WTC11 (cell line): ENCODE results near the gene ASIC5. TPM values are rescaled to one million over a fixed set of nuclear protein-coding genes. Genes with fewer than 3 reads are reported as not detected.
"Not testable (repeated sequence)": the region's sequence is repeated elsewhere in the genome, so short reads cannot be mapped to it uniquely, and the experiment has no call there.

ENCODE experiments used
- ATAC-seq: fragments of 200-7000 bp; cut with Tn5 transposase; 2 replicates; pipeline ENCODE4 v1.10.0; 2021; ENCODE audit warnings: mild to moderate bottlenecking, moderate library complexity
- CTCF ChIA-PET: fragments of 300-600 bp; sonication (Branson Sonifier 250); formaldehyde crosslinking; loops from one replicate; lab custom pipeline; 2021; ENCODE audit warnings: antibody characterized with exemption; lab: Charles Lee
- POLR2A ChIA-PET: fragments of 350-600 bp; sonication (Branson Sonifier 250); formaldehyde crosslinking; loops from one replicate; lab custom pipeline; 2021; ENCODE audit warnings: antibody characterized with exemption; lab: Charles Lee
- DNase-seq: peaks from one replicate; pipeline ENCODE4 v3.0.0; 2021; ENCODE audit warnings: low spot score
- H3K27ac Mint-ChIP-seq: 2 replicates; pipeline ENCODE4 v1.8.0; 2021; ENCODE audit warnings: mixed read lengths
- H3K27me3 Mint-ChIP-seq: 2 replicates; pipeline ENCODE4 v1.8.0; 2021; ENCODE audit warnings: low read depth, mild to moderate bottlenecking, moderate library complexity, mixed read lengths
- H3K36me3 Mint-ChIP-seq: 2 replicates; pipeline ENCODE4 v1.8.0; 2021; ENCODE audit warnings: mixed read lengths
- H3K4me1 Mint-ChIP-seq: 2 replicates; pipeline ENCODE4 v1.8.0; 2022; ENCODE audit warnings: mixed read lengths
- H3K4me3 Mint-ChIP-seq: 2 replicates; pipeline ENCODE4 v1.8.0; 2021; ENCODE audit warnings: mild to moderate bottlenecking, moderate library complexity, mixed read lengths
- H3K9me3 Mint-ChIP-seq: 2 replicates; pipeline ENCODE4 v1.8.0; 2021; ENCODE audit warnings: mixed read lengths
- AFF4 ChIP-seq: sonication (generic); formaldehyde crosslinking; IDR thresholded peaks from 2 replicates; pipeline ENCODE4 v1.8.1; 2023; ENCODE audit warnings: mild to moderate bottlenecking, missing genetic modification reagents, borderline replicate concordance
- ATF3 ChIP-seq: sonication (generic); formaldehyde crosslinking; conservative IDR thresholded peaks from 2 replicates; pipeline ENCODE4 v1.8.1; 2022; ENCODE audit warnings: mild to moderate bottlenecking, missing genetic modification reagents
- ATF6 ChIP-seq: sonication (generic); formaldehyde crosslinking; IDR thresholded peaks from 2 replicates; pipeline ENCODE4 v1.8.1; 2023; ENCODE audit warnings: mild to moderate bottlenecking, missing genetic modification reagents
- CBFB ChIP-seq: sonication (generic); formaldehyde crosslinking; IDR thresholded peaks from 2 replicates; pipeline ENCODE4 v1.8.1; 2022; ENCODE audit warnings: mild to moderate bottlenecking, low read depth, missing genetic modification reagents
- ERG ChIP-seq: fragments of 250-450 bp; sonication (Bioruptor Pico); IDR thresholded peaks from 2 replicates; pipeline ENCODE4 v1.8.0; 2021; ENCODE audit warnings: mild to moderate bottlenecking
- GRHL2 ChIP-seq: fragments of 250-450 bp; sonication (Bioruptor Pico); IDR thresholded peaks from 2 replicates; pipeline ENCODE4 v1.8.0; 2022; ENCODE audit warnings: mild to moderate bottlenecking, moderate library complexity; ENCODE audit not compliant: insufficient replicate concordance, severe bottlenecking
- HMGA2 ChIP-seq: fragments of 250-450 bp; sonication (Bioruptor Pico); IDR thresholded peaks from 2 replicates; pipeline ENCODE4 v1.4.0; 2021; ENCODE audit warnings: mild to moderate bottlenecking, moderate library complexity
- OVOL2 ChIP-seq: fragments of 250-450 bp; sonication (Bioruptor Pico); IDR thresholded peaks from 2 replicates; pipeline ENCODE4 v1.9.0; 2021; ENCODE audit warnings: mild to moderate bottlenecking, borderline replicate concordance
- ZNF425 ChIP-seq: fragments of 250-450 bp; sonication (Bioruptor Pico); conservative IDR thresholded peaks from 2 replicates; pipeline ENCODE4 v1.9.0; 2021; ENCODE audit warnings: mild to moderate bottlenecking
- ZSCAN18 ChIP-seq: fragments of 250-450 bp; sonication (Bioruptor Pico); IDR thresholded peaks from 2 replicates; pipeline ENCODE4 v2.1.2; 2022; ENCODE audit warnings: mild to moderate bottlenecking, moderate library complexity
- total RNA-seq: library from RNA; stranded (reverse); gene quantifications from 3 replicates; pipeline ENCODE4 v1.2.3, GENCODE V29; 2021

Gene ASIC5
- total RNA-seq, 1 experiment from 2014 or later: not detected

- TF ChIP-seq ZSCAN18 (CRISPR knock-in tag) (no peak), CBFB (no peak), ZNF425 (CRISPR knock-in tag) (no peak), AFF4 (CRISPR knock-in tag) (no peak), GRHL2 (CRISPR knock-in tag) (no peak), ATF3 (CRISPR knock-in tag) (no peak), ERG (no peak), OVOL2 (CRISPR knock-in tag) (no peak), ATF6 (CRISPR knock-in tag) (no peak)
- no peaks in the 10 kb centered on the region for H3K9me3 Mint-ChIP-seq
- H3K27ac Mint-ChIP-seq: no peak overlapping the region
- peaks cover 5% of the 10 kb centered on the region for H3K4me1 Mint-ChIP-seq
- DNase-seq: no peak
- no peak for ATAC-seq
- H3K36me3 Mint-ChIP-seq: no peaks in the 10 kb centered on the region
- CTCF ChIA-PET: no interaction called here
- no peak overlapping the region for H3K4me3 Mint-ChIP-seq
- POLR2A ChIA-PET: no interaction called here
- no peaks in the 10 kb centered on the region for H3K27me3 Mint-ChIP-seq
Measured at GRCh38 chr4:155799116-155799793, 66.8 kb downstream of the ASIC5 start.

GRCh38 chr4:155797581-155797980, 68.5 kb downstream of the ASIC5 start:
- H3K36me3 Mint-ChIP-seq, H3K4me3 Mint-ChIP-seq, H3K27ac Mint-ChIP-seq, H3K4me1 Mint-ChIP-seq, POLR2A ChIA-PET, H3K27me3 Mint-ChIP-seq, ATAC-seq: not testable (repeated sequence)
- CTCF ChIA-PET: interaction anchor here (2.9 kb wide), 1 partner anchor 10 kb away, joined by 11 read pairs; no protein-coding TSS in a partner anchor
- peak; percentile 94 for TF ChIP-seq HMGA2 (CRISPR knock-in tag)
- TF ChIP-seq, all 79 proteins: peak for 1; not testable (repeated sequence) for 78
- DNase-seq, H3K9me3 Mint-ChIP-seq: not testable (repeated sequence)
